SK-N-MC (cell line): ENCODE measurements around the gene METTL1.

ENCODE experiments used
- EZH2 ChIP-seq: fragments of 200-600 bp; sonication (generic); IDR thresholded peaks from one replicate; pipeline ENCODE4 v1.6.1; 2017; ENCODE audit warnings: antibody characterized with exemption
- FOXP2 ChIP-seq: optimal IDR thresholded peaks from 2 replicates; pipeline ENCODE3; 2011; ENCODE audit warnings: mild to moderate bottlenecking, moderate library complexity; ENCODE audit not compliant: insufficient read depth; ENCODE audit errors: extremely low read length, control extremely low read depth
- POLR2AphosphoS5 ChIP-seq: IDR thresholded peaks from 2 replicates; pipeline ENCODE4 v1.6.1; 2012; ENCODE audit warnings: mild to moderate bottlenecking, low read depth, low read length, borderline replicate concordance

DNA sequence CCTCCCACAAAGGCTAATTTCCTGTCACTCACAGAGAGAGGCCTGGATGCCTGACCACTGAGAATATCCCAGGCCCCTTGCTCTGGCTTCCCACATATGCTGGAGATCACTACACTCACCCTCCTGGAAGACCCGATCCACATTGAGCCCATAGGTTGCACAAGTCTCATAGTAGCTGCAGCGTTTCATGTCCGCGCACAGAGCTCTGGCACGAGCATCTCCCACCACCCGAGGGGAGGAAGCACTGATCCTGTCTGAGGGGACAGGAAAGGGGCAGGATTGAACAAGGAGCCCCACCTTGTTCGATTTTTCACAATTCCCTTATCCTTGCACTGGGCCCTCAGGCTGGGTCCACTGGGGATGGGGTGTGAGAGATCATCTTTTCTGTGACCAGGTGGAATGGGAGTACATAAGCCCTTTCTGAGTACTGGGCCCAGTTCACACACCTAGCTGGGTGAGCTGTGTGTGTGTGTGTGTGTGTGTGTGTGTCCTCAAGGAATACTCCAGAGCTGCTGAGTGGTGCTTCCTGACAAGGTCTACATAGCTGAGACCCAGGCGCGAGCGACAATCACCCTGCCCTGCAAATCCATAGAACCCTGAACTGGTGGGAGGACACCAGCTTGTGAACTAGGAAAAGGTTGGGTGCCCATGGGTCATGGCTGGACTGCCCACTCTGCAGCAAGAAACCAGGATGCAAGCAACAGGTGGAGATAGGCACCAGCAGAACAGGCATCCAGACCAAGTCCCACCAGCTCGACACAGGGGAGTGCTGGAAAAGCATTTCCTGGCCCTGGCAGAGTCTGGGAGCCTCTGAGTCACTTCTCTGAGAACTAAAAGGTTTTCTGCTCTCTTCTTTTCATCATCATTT lies 38.9 kb downstream of the METTL1 start:
- no peak for TF ChIP-seq EZH2
- TF ChIP-seq POLR2AphosphoS5: no peak
- TF ChIP-seq FOXP2: no peak
